ENCODE data around the gene ZNFX1. TPM values are rescaled to one million over a fixed set of nuclear protein-coding genes. Genes with fewer than 3 reads are reported as not detected.

ZNFX1 gene
- total and polyA plus RNA-seq, 9 of the 15 experiments (the other 6 are each of a cell fraction or from before 2014, with no cell fraction given) = 3.8 to 13.8 (median 10.3) TPM

DNA sequence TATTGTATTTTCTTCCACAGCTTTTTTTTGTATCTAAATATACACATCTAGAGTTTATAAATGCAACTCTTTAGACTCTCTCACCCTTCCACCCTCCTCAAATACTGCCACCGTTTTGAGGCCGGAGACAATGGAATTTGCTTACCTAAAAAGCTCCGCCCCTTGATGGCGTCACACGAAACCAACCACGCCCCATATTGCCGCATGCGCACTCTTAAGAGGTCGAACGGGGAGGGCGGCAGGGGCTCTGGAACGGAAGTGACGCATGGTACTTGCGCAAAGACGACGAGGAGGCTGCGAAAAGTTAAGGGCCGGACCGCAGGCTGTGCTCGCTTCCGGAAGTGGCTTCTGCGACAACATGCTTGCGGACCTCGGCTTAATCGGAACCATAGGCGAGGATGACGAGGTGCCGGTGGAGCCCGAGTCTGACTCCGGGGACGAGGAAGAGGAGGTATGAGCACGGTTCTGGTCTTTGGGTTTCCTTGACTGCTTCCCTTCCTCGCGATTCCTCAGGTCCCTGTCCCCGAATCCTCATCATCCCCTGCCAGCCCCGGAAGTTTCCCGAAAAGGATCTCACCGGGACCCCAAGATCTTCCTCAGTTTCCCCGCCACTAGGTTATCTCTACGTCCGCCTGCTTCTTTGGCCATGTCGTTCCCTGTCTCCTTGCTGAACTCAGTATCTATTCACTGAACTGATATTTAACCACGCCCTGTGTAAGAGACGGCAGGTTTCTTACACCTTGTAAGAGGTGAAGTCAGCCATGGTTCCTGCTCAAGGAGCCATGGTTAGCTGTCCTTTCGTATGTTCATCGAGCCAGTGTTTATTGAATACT lies 58.5 kb downstream of the ZNFX1 start, which contains the start of gene DDX27 (continued):
- TF ChIP-seq, protein P1, sequence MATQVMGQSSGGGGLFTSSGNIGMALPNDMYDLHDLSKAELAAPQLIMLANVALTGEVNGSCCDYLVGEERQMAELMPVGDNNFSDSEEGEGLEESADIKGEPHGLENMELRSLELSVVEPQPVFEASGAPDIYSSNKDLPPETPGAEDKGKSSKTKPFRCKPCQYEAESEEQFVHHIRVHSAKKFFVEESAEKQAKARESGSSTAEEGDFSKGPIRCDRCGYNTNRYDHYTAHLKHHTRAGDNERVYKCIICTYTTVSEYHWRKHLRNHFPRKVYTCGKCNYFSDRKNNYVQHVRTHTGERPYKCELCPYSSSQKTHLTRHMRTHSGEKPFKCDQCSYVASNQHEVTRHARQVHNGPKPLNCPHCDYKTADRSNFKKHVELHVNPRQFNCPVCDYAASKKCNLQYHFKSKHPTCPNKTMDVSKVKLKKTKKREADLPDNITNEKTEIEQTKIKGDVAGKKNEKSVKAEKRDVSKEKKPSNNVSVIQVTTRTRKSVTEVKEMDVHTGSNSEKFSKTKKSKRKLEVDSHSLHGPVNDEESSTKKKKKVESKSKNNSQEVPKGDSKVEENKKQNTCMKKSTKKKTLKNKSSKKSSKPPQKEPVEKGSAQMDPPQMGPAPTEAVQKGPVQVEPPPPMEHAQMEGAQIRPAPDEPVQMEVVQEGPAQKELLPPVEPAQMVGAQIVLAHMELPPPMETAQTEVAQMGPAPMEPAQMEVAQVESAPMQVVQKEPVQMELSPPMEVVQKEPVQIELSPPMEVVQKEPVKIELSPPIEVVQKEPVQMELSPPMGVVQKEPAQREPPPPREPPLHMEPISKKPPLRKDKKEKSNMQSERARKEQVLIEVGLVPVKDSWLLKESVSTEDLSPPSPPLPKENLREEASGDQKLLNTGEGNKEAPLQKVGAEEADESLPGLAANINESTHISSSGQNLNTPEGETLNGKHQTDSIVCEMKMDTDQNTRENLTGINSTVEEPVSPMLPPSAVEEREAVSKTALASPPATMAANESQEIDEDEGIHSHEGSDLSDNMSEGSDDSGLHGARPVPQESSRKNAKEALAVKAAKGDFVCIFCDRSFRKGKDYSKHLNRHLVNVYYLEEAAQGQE (IDR thresholded peaks at IDR 0.05; ENCODE audit: borderline replicate concordance) = no peak
- TF ChIP-seq, protein P1 (CRISPR knock-in tag; IDR thresholded peaks at IDR 0.05; ENCODE audit: low read depth) = no peak
- TF ChIP-seq MAFF (IDR thresholded peaks at IDR 0.05; ENCODE audit: low read length) (no peak), NCOA2 (IDR thresholded peaks at IDR 0.05; ENCODE audit: partially characterized antibody in 2 of 2) (no peak), RAD21 (CRISPR knock-in tag; conservative IDR thresholded peaks at IDR 0.05 in 1 of 2, IDR thresholded peaks at IDR 0.05 in 1 of 2) (no peak), SMAD1 (IDR thresholded peaks at IDR 0.05; ENCODE audit: low read depth, low read length, partially characterized antibody) (no peak), SREBF2 (CRISPR knock-in tag; IDR thresholded peaks at IDR 0.05) (no peak), STAG1 (CRISPR knock-in tag; IDR thresholded peaks at IDR 0.05; ENCODE audit: borderline replicate concordance) (no peak), ZNF324 (CRISPR knock-in tag; IDR thresholded peaks at IDR 0.05) (no peak), ESRRB (CRISPR knock-in tag; IDR thresholded peaks at IDR 0.05; ENCODE audit: borderline replicate concordance) (no peak)
- TF ChIP-seq, protein P2, sequence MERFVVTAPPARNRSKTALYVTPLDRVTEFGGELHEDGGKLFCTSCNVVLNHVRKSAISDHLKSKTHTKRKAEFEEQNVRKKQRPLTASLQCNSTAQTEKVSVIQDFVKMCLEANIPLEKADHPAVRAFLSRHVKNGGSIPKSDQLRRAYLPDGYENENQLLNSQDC (CRISPR knock-in tag; IDR thresholded peaks at IDR 0.05) = no peak
- TF ChIP-seq, protein P3, sequence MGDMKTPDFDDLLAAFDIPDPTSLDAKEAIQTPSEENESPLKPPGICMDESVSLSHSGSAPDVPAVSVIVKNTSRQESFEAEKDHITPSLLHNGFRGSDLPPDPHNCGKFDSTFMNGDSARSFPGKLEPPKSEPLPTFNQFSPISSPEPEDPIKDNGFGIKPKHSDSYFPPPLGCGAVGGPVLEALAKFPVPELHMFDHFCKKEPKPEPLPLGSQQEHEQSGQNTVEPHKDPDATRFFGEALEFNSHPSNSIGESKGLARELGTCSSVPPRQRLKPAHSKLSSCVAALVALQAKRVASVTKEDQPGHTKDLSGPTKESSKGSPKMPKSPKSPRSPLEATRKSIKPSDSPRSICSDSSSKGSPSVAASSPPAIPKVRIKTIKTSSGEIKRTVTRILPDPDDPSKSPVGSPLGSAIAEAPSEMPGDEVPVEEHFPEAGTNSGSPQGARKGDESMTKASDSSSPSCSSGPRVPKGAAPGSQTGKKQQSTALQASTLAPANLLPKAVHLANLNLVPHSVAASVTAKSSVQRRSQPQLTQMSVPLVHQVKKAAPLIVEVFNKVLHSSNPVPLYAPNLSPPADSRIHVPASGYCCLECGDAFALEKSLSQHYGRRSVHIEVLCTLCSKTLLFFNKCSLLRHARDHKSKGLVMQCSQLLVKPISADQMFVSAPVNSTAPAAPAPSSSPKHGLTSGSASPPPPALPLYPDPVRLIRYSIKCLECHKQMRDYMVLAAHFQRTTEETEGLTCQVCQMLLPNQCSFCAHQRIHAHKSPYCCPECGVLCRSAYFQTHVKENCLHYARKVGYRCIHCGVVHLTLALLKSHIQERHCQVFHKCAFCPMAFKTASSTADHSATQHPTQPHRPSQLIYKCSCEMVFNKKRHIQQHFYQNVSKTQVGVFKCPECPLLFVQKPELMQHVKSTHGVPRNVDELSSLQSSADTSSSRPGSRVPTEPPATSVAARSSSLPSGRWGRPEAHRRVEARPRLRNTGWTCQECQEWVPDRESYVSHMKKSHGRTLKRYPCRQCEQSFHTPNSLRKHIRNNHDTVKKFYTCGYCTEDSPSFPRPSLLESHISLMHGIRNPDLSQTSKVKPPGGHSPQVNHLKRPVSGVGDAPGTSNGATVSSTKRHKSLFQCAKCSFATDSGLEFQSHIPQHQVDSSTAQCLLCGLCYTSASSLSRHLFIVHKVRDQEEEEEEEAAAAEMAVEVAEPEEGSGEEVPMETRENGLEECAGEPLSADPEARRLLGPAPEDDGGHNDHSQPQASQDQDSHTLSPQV (IDR thresholded peaks at IDR 0.05) = no peak
- TF ChIP-seq, protein P4, sequence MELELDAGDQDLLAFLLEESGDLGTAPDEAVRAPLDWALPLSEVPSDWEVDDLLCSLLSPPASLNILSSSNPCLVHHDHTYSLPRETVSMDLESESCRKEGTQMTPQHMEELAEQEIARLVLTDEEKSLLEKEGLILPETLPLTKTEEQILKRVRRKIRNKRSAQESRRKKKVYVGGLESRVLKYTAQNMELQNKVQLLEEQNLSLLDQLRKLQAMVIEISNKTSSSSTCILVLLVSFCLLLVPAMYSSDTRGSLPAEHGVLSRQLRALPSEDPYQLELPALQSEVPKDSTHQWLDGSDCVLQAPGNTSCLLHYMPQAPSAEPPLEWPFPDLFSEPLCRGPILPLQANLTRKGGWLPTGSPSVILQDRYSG (tag; conservative IDR thresholded peaks at IDR 0.05; ENCODE audit: low read depth) = no peak
